Activated CD8-positive, alpha-beta memory T cell treated with anti-CD3 and anti-CD28 coated beads, Interleukin-2, amount 50 U/mL, for 24 hours (primary cell): ENCODE data around the gene PRICKLE4.
"Not testable (repeated sequence)": the region's sequence is repeated elsewhere in the genome, so short reads cannot be mapped to it uniquely, and the experiment has no call there.

ENCODE experiments used
- DNase-seq: peaks from one replicate; pipeline ENCODE4 v3.0.0-alpha.2; 2020; ENCODE audit errors: extremely low read depth

The PRICKLE4 gene

DNA sequence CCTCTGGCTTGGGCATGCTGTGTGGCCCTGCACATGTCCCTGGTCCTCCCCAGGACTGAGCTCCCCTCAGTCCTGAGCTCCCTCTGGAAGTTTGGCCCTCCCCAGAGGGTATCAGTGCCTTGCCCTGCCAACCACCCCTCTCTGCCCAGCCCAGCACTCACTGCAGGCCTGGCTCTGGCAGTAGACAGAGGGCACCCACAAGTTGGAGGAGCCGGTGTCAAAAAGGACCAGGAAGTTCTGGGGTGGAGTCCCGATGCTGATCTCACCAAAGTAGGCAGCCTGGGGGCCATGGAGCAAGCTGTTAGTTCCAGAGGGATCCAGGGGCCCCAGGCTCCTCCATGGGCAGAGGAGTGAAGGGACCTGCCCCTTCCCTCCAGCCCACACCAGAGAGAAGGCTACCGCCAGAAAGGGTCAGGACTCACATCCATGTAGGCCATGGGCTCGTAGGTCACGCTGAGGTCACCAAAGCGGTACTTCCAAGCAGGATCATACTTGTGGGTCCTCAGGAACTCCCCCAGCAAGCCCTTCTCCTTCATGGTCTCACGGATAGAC, 36.3 kb upstream of the PRICKLE4 start:
- DNase-seq = no peak

GRCh38 chr6:41746107-41746506, 34.5 kb upstream of the PRICKLE4 start:
- DNase-seq = no peak

- DNase-seq = no peak
Measured at GRCh38 chr6:41747256-41748101, 33.1 kb upstream of the PRICKLE4 start, which contains the start of gene PGC. TSS of gene PGC (minus strand) at chr6:41747397. CDS start at chr6:41747334, 63 bp downstream.

GRCh38 chr6:41748102-41748477, 32.5 kb upstream of the PRICKLE4 start:
- no peak for DNase-seq

DNA sequence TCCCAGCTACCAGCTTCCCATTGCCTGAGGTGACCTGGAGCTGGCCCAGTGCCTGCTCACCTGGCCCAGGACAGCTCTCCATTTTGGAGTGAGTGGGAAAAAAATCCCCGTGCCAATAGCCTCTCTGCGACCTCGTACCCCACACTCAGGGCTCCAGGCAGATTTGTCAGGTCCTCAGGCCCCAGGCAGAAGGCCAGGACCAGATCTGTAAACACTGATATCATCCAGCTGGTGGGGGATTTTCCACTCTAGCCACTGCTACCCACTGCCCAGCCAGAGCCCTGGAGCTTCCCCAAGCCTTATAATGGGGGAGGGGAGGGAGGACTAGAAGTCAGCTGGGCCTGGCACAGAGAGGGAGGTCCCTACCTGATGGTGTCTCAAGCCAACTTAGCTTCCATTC, 32.0 kb upstream of the PRICKLE4 start:
- DNase-seq = no peak

DNA sequence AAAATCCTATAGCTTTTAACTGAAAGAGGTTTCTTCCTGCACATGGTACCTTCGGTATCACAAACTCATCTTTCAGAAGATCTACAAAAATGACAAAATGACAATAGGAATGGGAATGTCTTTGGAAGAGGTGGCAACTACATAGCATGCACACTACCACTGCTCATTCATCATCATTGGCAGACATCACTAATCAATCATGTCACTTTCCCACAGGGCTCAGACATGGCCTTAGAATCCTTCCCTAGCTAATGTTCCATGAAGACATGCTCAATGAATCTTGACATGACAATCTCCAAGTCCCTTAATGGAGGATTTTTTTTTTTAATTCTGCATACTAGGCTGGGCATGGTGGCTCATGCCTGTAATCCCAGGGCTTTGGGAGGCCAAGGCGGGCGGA, 30.2 kb upstream of the PRICKLE4 start:
- no peak for DNase-seq

DNA sequence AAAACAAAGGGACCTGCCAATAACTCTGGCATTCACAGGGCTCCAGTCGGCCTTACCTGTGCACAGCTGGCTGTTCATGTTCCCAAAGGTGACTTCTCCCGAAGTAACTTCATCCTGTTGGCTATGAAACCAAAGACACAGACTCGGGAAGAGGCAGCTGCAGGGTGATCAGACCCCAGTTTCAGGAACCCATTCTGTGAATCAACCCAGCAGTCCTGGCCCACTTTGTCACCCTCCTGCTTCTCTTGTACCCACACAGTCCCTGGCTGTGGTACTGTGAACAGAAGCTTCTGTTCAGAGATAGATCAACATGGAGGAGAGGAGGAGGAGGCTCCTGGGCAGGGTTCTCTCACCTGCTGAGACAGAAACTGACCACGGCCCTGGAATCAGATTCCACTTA, 24.7 kb upstream of the PRICKLE4 start:
- DNase-seq = no peak

GRCh38 chr6:41756354-41756753, 24.2 kb upstream of the PRICKLE4 start:
- DNase-seq = no peak

DNA sequence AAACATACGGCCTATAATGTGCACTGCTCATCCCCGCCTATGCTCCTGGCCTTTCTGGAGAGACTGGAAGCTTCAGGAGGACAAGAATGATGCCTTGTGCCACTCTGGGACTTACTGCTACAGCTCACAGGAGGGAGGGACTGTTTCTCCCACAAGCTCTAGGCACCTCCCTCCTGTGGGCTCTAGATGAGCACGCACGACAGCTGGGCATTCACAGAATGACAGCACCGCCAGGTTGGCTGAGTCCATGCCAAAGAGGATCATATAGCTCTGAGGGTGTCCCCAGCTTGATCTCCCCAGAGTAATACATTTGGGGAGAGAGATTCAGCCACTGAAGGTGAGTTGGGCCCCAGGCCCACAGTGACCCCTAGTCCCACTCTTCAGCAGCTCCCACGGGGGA, 23.3 kb upstream of the PRICKLE4 start:
- no peak for DNase-seq

DNA sequence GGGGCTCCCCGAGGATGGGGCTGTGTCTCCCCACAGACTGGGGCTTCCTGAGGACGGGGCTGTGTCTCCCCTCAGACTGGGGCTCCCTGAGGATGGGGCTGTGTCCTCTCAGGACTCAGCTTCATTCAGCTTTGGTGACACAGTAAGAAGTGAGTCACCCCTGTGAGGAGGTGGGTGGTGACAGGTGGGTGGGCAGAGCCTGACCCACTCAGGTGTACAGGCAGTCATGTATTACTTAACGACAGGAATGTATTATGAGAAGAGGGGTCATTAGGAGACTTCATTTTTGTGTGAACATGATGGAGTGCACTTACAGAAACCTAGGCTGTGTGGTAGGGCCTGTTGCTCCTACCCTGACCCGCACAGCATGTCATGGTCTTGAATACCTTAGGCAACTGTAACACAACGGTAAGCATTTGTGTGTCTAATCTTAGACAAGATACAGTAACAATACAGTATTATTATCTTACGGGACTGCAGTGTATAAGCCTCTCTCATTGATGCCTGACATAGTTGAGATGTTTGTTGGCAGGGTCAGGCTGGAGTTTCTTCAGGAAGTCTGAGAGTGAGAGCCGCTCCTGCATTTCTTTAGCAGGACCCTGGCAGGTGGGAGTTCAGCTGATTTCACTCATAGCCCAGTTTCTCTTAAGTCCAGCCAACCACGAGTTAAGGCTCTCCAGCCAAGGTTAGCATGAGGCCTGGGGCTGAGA, 22.5 kb upstream of the PRICKLE4 start:
- no peak for DNase-seq

DNA sequence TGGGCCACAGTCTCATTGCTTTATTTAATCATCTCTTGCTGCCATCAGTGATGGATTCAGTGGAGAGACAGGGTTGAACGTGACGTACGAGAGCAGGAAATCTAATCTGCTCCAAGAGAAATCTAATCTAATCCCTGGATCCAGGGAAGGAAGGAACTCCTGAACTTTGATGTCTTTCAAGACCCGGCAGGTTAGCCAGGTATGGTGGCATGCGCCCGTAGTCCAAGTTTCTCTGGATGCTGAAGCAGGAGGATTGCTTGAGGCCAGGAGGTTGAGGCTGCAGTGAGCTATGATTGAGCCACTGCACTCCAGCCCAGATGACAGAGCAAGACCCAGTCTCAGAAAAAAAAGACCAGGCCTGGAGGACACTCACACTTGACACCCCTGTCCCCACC, 21.9 kb upstream of the PRICKLE4 start:
- DNase-seq = no peak

- no peak for DNase-seq
Measured at GRCh38 chr6:41759106-41759904, 21.3 kb upstream of the PRICKLE4 start.

DNA sequence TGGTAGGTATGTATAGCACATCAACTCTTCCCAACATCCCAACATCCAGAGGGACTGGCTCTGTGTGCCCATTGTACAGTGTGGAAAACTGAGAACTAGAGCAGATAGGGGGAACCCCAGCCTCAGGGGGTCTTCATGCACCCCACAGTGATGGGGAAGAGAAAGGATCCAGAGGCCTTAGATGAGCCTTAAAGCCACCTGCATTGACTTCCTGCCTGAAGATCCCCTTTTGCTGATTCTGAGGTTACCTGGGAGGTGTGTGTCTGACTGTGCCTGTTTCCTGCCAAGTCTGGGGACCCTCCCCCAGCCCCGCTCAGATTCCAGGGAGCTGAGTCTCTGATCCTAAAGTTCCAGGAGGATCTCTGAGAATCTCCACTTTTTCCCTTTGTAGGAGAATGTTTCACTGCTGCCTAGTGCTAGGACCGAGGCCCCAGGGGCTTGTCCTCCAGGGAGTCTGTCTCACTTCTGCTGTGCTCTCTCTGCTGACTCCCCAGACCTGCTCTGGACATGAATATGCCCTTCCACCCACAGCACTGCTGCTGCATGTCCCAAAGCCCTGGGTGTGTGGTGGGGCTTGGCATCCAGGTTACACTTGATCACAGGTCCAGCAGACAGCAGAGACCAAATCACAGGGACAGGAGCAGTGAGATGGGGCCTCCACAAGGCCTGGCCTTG, 20.5 kb upstream of the PRICKLE4 start:
- DNase-seq = no peak

DNA sequence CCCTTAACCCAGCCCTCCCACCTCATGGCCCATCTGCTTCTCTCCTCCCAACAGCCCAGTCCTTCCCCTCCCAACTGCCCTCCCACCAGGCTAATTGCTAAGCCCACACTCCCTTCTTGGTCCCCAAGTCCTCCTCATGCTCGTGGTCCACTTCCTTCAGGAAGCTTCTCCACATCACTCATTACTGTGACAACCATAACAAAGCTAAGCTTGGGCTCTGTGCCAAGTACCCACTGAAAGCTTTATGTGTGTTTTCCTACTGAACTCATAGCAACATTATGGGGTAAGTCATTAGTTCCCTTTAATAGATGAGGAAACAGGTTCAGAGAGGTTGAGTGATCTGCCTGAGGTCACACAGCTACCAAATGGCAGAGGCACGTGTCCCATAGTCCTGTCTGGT, 17.1 kb upstream of the PRICKLE4 start:
- no peak for DNase-seq

DNA sequence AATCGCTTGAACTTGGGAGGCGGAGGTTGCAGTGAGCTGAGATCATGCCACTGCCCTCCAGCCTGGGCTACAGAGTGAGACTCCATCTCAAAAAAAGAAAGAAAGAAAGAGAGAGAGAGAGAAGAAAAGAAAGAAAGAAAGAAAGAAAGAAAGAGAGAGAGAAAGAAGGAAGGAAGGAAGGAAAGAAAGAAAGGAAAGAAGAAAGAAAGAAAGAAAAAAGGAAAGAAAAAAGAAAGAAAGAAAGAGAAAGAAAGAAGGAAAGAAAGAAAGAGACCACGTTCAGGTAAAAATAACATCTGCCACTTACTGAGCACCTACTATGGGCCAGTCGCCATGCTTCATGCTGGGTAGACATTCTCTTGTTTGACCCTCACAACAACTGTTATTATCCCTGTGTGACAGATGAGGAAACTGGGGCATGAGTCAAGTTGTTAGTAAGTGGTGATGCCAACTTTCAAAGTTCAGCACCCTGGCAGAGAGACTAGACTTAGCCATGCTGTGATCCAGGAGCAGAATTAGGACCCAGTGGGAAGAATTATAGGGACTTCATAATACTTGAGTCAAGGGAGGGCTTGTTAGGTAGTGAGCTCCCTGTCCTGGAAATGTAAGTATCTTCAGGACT, 14.4 kb upstream of the PRICKLE4 start:
- not testable (repeated sequence) for DNase-seq

GRCh38 chr6:41767112-41767833, 13.3 kb upstream of the PRICKLE4 start:
- DNase-seq = no peak

GRCh38 chr6:41768545-41769308, 11.9 kb upstream of the PRICKLE4 start:
- DNase-seq = no peak

GRCh38 chr6:41769376-41769775, 11.2 kb upstream of the PRICKLE4 start:
- no peak for DNase-seq

GRCh38 chr6:41770381-41771057, 10.1 kb upstream of the PRICKLE4 start:
- no peak for DNase-seq
